IMR-90 (cell line): ENCODE results near the gene SERPINA12. TPM values are rescaled to one million over a fixed set of nuclear protein-coding genes. Genes with fewer than 3 reads are reported as not detected.
A peak's percentile ranks its signal among the peaks of the same experiment; 100 is the strongest.

Experiments
- ATAC-seq: fragments of 200-7000 bp; cut with Tn5 transposase; 2 replicates; pipeline ENCODE4 v1.9.1; 2020; ENCODE audit warnings: low read depth, mild to moderate bottlenecking, moderate library complexity
- BruUV-seq: library from RNA; stranded (reverse); fragments of 400-500 nt; replicated peaks from 2 replicates; lab custom pipeline; 2021; lab: Mats Ljungman, UMichigan
- CTCF ChIA-PET: fragments of 300-600 bp; formaldehyde crosslinking; extraction: SDS; loops from one replicate; lab custom pipeline; 2021; ENCODE audit warnings: antibody characterized with exemption; lab: Yijun Ruan, JAX
- POLR2A ChIA-PET: fragments of 300-600 bp; sonication (Branson Sonifier 250); formaldehyde crosslinking; loops from one replicate; lab custom pipeline; 2022; ENCODE audit warnings: antibody characterized with exemption; ENCODE audit not compliant: unreplicated experiment; lab: Charles Lee
- DNase-seq: peaks from one replicate; pipeline ENCODE4 v3.0.0; 2013
- H2AFZ ChIP-seq: replicated peaks from 2 replicates; pipeline ENCODE3; 2013; ENCODE audit warnings: low read length, mild to moderate bottlenecking; ENCODE audit not compliant: poor library complexity
- H2AK5ac ChIP-seq: 2 replicates; pipeline ENCODE4 v1.6.1; 2013; ENCODE audit warnings: low read depth, low read length, inconsistent platforms
- H2AK9ac ChIP-seq: replicated peaks from 2 replicates; pipeline ENCODE3; 2013; ENCODE audit warnings: mild to moderate bottlenecking, low read depth, low read length, moderate library complexity; ENCODE audit not compliant: poor library complexity
- H2BK120ac ChIP-seq: 2 replicates; pipeline ENCODE4 v1.6.1; 2013; ENCODE audit warnings: low read depth, low read length, inconsistent platforms
- H2BK15ac ChIP-seq: 3 replicates; pipeline ENCODE4 v1.6.1; 2013; ENCODE audit warnings: low read depth, low read length, inconsistent platforms
- H2BK20ac ChIP-seq: 2 replicates; pipeline ENCODE4 v1.6.1; 2013; ENCODE audit warnings: low read depth, mild to moderate bottlenecking, inconsistent platforms, low read length, moderate library complexity
- H2BK5ac ChIP-seq: 2 replicates; pipeline ENCODE4 v1.6.1; 2013; ENCODE audit warnings: mild to moderate bottlenecking, low read depth, low read length, inconsistent platforms; ENCODE audit not compliant: poor library complexity, severe bottlenecking
- H3K14ac ChIP-seq: replicated peaks from 2 replicates; pipeline ENCODE4 v1.6.1; 2013; ENCODE audit warnings: low read depth, low read length, inconsistent platforms
- H3K18ac ChIP-seq: 2 replicates; pipeline ENCODE4 v1.6.1; 2013; ENCODE audit warnings: low read depth, low read length, control low read depth
- H3K23ac ChIP-seq: 2 replicates; pipeline ENCODE4 v1.6.1; 2013; ENCODE audit warnings: low read depth, low read length, inconsistent platforms
- H3K27ac ChIP-seq: 2 replicates; pipeline ENCODE4 v1.5.1; 2013; ENCODE audit warnings: mild to moderate bottlenecking, control low read depth, low read length; ENCODE audit not compliant: insufficient read depth
- H3K27me3 ChIP-seq: 2 replicates; pipeline ENCODE4 v1.6.1; 2013; ENCODE audit warnings: low read length; ENCODE audit not compliant: control insufficient read depth, insufficient read depth
- H3K36me3 ChIP-seq: 2 replicates; pipeline ENCODE4 v1.6.1; 2013; ENCODE audit warnings: low read length, mixed read lengths; ENCODE audit not compliant: control insufficient read depth, insufficient read depth
- H3K4ac ChIP-seq: 2 replicates; pipeline ENCODE4 v1.6.1; 2013; ENCODE audit warnings: low read depth, low read length, inconsistent platforms
- H3K4me1 ChIP-seq: 2 replicates; pipeline ENCODE4 v1.6.1; 2013; ENCODE audit warnings: low read length, mixed read lengths; ENCODE audit not compliant: control insufficient read depth, insufficient read depth
- H3K4me2 ChIP-seq: 2 replicates; pipeline ENCODE4 v1.6.1; 2013; ENCODE audit warnings: low read depth, mild to moderate bottlenecking, control low read depth, low read length, moderate library complexity
- H3K4me3 ChIP-seq: 2 replicates; pipeline ENCODE4 v1.5.1; 2013; ENCODE audit warnings: low read depth, mild to moderate bottlenecking, control low read depth, low read length, moderate library complexity; ENCODE audit not compliant: insufficient read depth
- H3K56ac ChIP-seq: 2 replicates; pipeline ENCODE4 v1.6.1; 2013; ENCODE audit warnings: low read length, inconsistent platforms; ENCODE audit not compliant: insufficient read depth; ENCODE audit errors: extremely low read depth
- H3K79me1 ChIP-seq, 2 experiments: 2 replicates each; pipeline ENCODE4 v1.6.1; 2013; ENCODE audit warnings: low read length in 2 of 2, inconsistent platforms in 1 of 2, low read depth in 1 of 2
- H3K9ac ChIP-seq: 2 replicates; pipeline ENCODE4 v1.6.1; 2013; ENCODE audit warnings: low read depth, low read length, control low read depth
- H3K9me1 ChIP-seq: 2 replicates; pipeline ENCODE4 v1.6.1; 2013; ENCODE audit warnings: low read length, inconsistent platforms; ENCODE audit not compliant: insufficient read depth
- H3K9me3 ChIP-seq: 2 replicates; pipeline ENCODE4 v1.6.1; 2013; ENCODE audit warnings: low read length; ENCODE audit not compliant: control insufficient read depth, insufficient read depth
- H4K20me1 ChIP-seq: 2 replicates; pipeline ENCODE4 v1.6.1; 2013; ENCODE audit warnings: low read length, inconsistent platforms; ENCODE audit not compliant: insufficient read depth
- H4K5ac ChIP-seq: 2 replicates; pipeline ENCODE4 v1.6.1; 2013; ENCODE audit warnings: mild to moderate bottlenecking, low read depth, low read length, control low read depth
- H4K8ac ChIP-seq, 2 experiments: 2 replicates each; pipeline ENCODE4 v1.6.1; 2013; ENCODE audit warnings: low read depth in 2 of 2, low read length in 2 of 2, control low read depth in 1 of 2, inconsistent platforms in 1 of 2
- H4K91ac ChIP-seq: 2 replicates; pipeline ENCODE4 v1.6.1; 2013; ENCODE audit warnings: low read depth, low read length, inconsistent platforms; ENCODE audit not compliant: insufficient read depth
- BHLHE40 ChIP-seq: fragments of 150-350 bp; IDR thresholded peaks from 2 replicates; pipeline ENCODE4 v1.6.1; 2016; ENCODE audit warnings: mild to moderate bottlenecking, low read depth, low read length
- CEBPB ChIP-seq: IDR thresholded peaks from 2 replicates; pipeline ENCODE4 v1.6.1; 2012; ENCODE audit warnings: low read depth, low read length, improper control_type of control experiment
- CHD1 ChIP-seq: IDR thresholded peaks from 2 replicates; pipeline ENCODE4 v1.6.1; 2012; ENCODE audit warnings: low read depth, low read length, improper control_type of control experiment
- FOS ChIP-seq: fragments of 150-350 bp; IDR thresholded peaks from 2 replicates; pipeline ENCODE4 v1.6.1; 2016; ENCODE audit warnings: low read depth, low read length
- MAFK ChIP-seq: IDR thresholded peaks from 2 replicates; pipeline ENCODE4 v1.6.1; 2012; ENCODE audit warnings: low read depth, low read length, improper control_type of control experiment
- MAZ ChIP-seq: IDR thresholded peaks from 2 replicates; pipeline ENCODE4 v1.6.1; 2012; ENCODE audit warnings: low read depth, mild to moderate bottlenecking, low read length, improper control_type of control experiment, moderate library complexity, borderline replicate concordance
- MXI1 ChIP-seq: IDR thresholded peaks from 2 replicates; pipeline ENCODE4 v1.6.1; 2012; ENCODE audit warnings: low read depth, mild to moderate bottlenecking, low read length, moderate library complexity, borderline replicate concordance
- NFE2L2 ChIP-seq: fragments of 150-350 bp; IDR thresholded peaks from 2 replicates; pipeline ENCODE4 v1.6.1; 2016; ENCODE audit warnings: low read depth, mild to moderate bottlenecking, low read length
- POLR2A ChIP-seq: IDR thresholded peaks from 2 replicates; pipeline ENCODE4 v1.6.1; 2012; ENCODE audit warnings: mild to moderate bottlenecking, low read depth, low read length
- RAD21 ChIP-seq: IDR thresholded peaks from 2 replicates; pipeline ENCODE4 v1.6.1; 2012; ENCODE audit warnings: low read length, improper control_type of control experiment
- RCOR1 ChIP-seq: IDR thresholded peaks from 2 replicates; pipeline ENCODE4 v1.6.1; 2012; ENCODE audit warnings: mild to moderate bottlenecking, low read length, improper control_type of control experiment; ENCODE audit not compliant: insufficient replicate concordance
- SMC3 ChIP-seq: fragments of 150-350 bp; IDR thresholded peaks from 2 replicates; pipeline ENCODE4 v1.6.1; 2016; ENCODE audit warnings: low read depth, mild to moderate bottlenecking, antibody characterized with exemption, low read length, moderate library complexity
- WGBS, 2 experiments: methylation state at CpG; one replicate each; pipeline versions ENCODE4 v1.1.5 to v1.1.7; 2013; ENCODE audit warnings: missing lambda C conversion rate in 2 of 2; ENCODE audit not compliant: insufficient read length in 1 of 2; ENCODE audit errors: extremely low coverage in 2 of 2; 5-methylcytosine and 5-hydroxymethylcytosine counted together
- dilution Hi-C: fragments of 300-500 bp; cut with HindIII; formaldehyde crosslinking; loops from one replicate; pipeline ENCODE4 v1.14.3; 2018; ENCODE audit warnings: low sequenced_read_pairs; ENCODE audit not compliant: unreplicated experiment
- in situ Hi-C: fragments of 300-500 bp; cut with MboI; formaldehyde crosslinking; loops from 3 replicates; pipeline ENCODE4 v1.14.3; 2019; ENCODE audit warnings: low sequenced_read_pairs, inconsistent platforms, mixed read lengths
- intact Hi-C: fragments of 100-400 bp; cut with micrococcal nuclease; formaldehyde crosslinking; loops from 2 replicates; pipeline ENCODE4 v1.10.0; 2022
- polyA plus RNA-seq, 3 experiments: library from polyadenylated mRNA; depleted of rRNA; stranded (reverse); fragments of >200 nt; gene quantifications; 2 replicates each; pipeline ENCODE4 v1.2.3, GENCODE V29; 2012; ENCODE audit warnings: low replicate concordance in 1 of 3
- total RNA-seq: library from RNA; depleted of rRNA; stranded (reverse); fragments of >200 nt; gene quantifications from 2 replicates; pipeline ENCODE4 v1.2.3, GENCODE V29; 2012
- TF ChIP-seq, protein P1 (sequence below): fragments of 150-350 bp; IDR thresholded peaks from 2 replicates; pipeline ENCODE4 v1.6.1; 2017; ENCODE audit warnings: mild to moderate bottlenecking, antibody characterized with exemption, low read length, low read depth
- TF ChIP-seq, protein P2 (sequence below): conservative IDR thresholded peaks from 2 replicates; pipeline ENCODE4 v1.5.1; 2012; ENCODE audit warnings: mild to moderate bottlenecking, low read depth, low read length, improper control_type of control experiment
- TF ChIP-seq, protein P3 (sequence below): fragments of 150-350 bp; IDR thresholded peaks from 2 replicates; pipeline ENCODE4 v1.6.1; 2016; ENCODE audit warnings: low read depth, mild to moderate bottlenecking, low read length, moderate library complexity, borderline replicate concordance

The SERPINA12 gene
- total and polyA plus RNA-seq, 2 of the 4 experiments (the other 2 are of a cell fraction), result not detected

DNA sequence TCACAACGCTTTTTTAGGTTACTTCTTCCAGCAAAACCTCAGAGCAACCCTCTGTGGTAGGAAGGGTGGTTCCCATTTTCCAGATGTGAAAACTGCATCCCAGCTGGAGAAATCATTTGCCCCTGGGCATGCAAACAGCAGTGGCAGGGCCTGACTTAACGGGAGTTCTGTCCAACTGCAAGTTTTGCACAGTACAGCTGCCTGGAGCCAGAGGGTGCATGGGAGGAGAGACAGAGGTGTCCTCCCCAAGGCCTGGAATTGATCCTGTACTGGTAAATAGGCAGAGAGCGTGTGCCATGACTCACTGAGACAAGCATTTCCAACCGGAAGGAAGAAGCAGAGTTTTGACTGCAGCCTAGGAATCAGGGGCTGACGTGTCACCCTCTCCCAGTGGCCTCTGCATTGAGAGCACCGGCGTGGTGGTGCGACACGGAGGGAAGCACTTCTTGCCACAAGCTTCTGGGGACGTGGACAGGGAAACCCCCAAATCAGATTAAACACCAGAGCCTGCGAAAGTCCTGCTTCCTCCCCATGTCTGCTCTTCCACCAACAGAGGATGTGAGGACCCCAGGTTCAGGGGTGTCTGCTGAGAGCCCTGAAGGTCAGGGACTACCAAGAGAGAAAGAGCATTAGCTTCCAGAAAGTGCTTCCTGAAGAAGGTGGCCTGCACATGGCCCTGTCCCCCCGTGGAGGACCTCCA lies 33.0 kb upstream of the SERPINA12 start:
- Histone ChIP-seq H4K20me1 (no peaks in the 10 kb centered on the region), H3K79me1 (no peaks in the 10 kb centered on the region), H3K4me3 (no peak overlapping the region), H3K56ac (no peak overlapping the region), H3K18ac (no peak overlapping the region), H2AFZ (peak overlapping the region; percentile 64), H3K9me3 (0 out of 2 replicates have a peak, but pooled peaks cover 4% of the 10 kb centered on the region), H3K27me3 (no peaks in the 10 kb centered on the region), H2BK20ac (no peak overlapping the region), H4K91ac (no peak overlapping the region), H2AK5ac (no peak overlapping the region), H3K23ac (no peak overlapping the region), H2BK5ac (no peak overlapping the region), H2BK120ac (no peak overlapping the region), H3K36me3 (no peaks in the 10 kb centered on the region), H3K4me1 (no peaks in the 10 kb centered on the region), H2BK15ac (no peak overlapping the region), H3K4ac (no peak overlapping the region), H3K9ac (no peak overlapping the region), H3K14ac (no peak overlapping the region), H4K5ac (no peak overlapping the region), H3K4me2 (no peak overlapping the region), H3K27ac (no peak overlapping the region), H4K8ac (peak overlapping the region; percentile 24 to 42; a peak in 2 of 4 replicates), H3K9me1 (no peaks in the 10 kb centered on the region), H2AK9ac (no peak overlapping the region)
- DNase-seq, result peak; percentile 44
- 34% methylated on average over 2 of the region's 12 CpGs; no CpG with 5 or more reads in 1 of the 2 experiments for WGBS, 2 experiments
- in situ Hi-C loops, result no loop called here
- ChIA-PET POLR2A (interaction anchor here (0.7 kb wide), 1 partner anchor 197 kb away, joined by 3 read pairs; no protein-coding TSS in a partner anchor), CTCF (interaction anchor here (0.8 kb wide), 1 partner anchor 119 kb away, joined by 3 read pairs; no protein-coding TSS in a partner anchor)
- BruUV-seq, result no TSS peak
- dilution Hi-C loops, result no loop called here
- peak; percentile 62 for ATAC-seq
- intact Hi-C loops, result no loop called here
- TF ChIP-seq MAFK (no peak), CEBPB (no peak), RCOR1 (no peak), SMC3 (no peak), POLR2A (no peak), BHLHE40 (no peak), NFE2L2 (no peak), MAZ (no peak), FOS (no peak), CHD1 (no peak), RAD21 (no peak), MXI1 (no peak)
- TF ChIP-seq, protein P1, sequence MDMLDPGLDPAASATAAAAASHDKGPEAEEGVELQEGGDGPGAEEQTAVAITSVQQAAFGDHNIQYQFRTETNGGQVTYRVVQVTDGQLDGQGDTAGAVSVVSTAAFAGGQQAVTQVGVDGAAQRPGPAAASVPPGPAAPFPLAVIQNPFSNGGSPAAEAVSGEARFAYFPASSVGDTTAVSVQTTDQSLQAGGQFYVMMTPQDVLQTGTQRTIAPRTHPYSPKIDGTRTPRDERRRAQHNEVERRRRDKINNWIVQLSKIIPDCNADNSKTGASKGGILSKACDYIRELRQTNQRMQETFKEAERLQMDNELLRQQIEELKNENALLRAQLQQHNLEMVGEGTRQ, result no peak
- TF ChIP-seq, protein P2, sequence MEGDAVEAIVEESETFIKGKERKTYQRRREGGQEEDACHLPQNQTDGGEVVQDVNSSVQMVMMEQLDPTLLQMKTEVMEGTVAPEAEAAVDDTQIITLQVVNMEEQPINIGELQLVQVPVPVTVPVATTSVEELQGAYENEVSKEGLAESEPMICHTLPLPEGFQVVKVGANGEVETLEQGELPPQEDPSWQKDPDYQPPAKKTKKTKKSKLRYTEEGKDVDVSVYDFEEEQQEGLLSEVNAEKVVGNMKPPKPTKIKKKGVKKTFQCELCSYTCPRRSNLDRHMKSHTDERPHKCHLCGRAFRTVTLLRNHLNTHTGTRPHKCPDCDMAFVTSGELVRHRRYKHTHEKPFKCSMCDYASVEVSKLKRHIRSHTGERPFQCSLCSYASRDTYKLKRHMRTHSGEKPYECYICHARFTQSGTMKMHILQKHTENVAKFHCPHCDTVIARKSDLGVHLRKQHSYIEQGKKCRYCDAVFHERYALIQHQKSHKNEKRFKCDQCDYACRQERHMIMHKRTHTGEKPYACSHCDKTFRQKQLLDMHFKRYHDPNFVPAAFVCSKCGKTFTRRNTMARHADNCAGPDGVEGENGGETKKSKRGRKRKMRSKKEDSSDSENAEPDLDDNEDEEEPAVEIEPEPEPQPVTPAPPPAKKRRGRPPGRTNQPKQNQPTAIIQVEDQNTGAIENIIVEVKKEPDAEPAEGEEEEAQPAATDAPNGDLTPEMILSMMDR, result no peak
- TF ChIP-seq, protein P3, sequence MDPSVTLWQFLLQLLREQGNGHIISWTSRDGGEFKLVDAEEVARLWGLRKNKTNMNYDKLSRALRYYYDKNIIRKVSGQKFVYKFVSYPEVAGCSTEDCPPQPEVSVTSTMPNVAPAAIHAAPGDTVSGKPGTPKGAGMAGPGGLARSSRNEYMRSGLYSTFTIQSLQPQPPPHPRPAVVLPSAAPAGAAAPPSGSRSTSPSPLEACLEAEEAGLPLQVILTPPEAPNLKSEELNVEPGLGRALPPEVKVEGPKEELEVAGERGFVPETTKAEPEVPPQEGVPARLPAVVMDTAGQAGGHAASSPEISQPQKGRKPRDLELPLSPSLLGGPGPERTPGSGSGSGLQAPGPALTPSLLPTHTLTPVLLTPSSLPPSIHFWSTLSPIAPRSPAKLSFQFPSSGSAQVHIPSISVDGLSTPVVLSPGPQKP, result no peak
